GM12892 (cell line): ENCODE measurements around the gene SNX25.
A peak's percentile ranks its signal among the peaks of the same experiment; 100 is the strongest.
"Not testable (repeated sequence)": the region's sequence is repeated elsewhere in the genome, so short reads cannot be mapped to it uniquely, and the experiment has no call there.

Source experiments
- DNase-seq: peaks from one replicate; pipeline ENCODE4 v3.0.0; 2011; ENCODE audit not compliant: insufficient read length
- FAIRE-seq: peaks from 2 replicates; lab custom pipeline; 2011; peaks lifted over from hg19 to GRCh38; lab: Jason Lieb, UNC
- POLR2A ChIP-seq: IDR thresholded peaks from 2 replicates; pipeline ENCODE4 v1.6.1; 2011; ENCODE audit warnings: low read depth, low read length, control low read depth
- POLR2AphosphoS5 ChIP-seq: IDR thresholded peaks from 2 replicates; pipeline ENCODE4 v1.6.1; 2011; ENCODE audit warnings: low read depth, low read length, control low read depth
- TAF1 ChIP-seq: IDR thresholded peaks from 2 replicates; pipeline ENCODE4 v1.6.1; 2011; ENCODE audit warnings: low read depth, mild to moderate bottlenecking, control low read depth, low read length, borderline replicate concordance

The SNX25 gene

GRCh38 chr4:185192059-185192458, 17.3 kb upstream of the SNX25 start:
- no peak for DNase-seq
- TF ChIP-seq POLR2A = no peak
- TF ChIP-seq POLR2AphosphoS5 = no peak
- no peak for TF ChIP-seq TAF1
- peak; percentile 81 for FAIRE-seq

DNA sequence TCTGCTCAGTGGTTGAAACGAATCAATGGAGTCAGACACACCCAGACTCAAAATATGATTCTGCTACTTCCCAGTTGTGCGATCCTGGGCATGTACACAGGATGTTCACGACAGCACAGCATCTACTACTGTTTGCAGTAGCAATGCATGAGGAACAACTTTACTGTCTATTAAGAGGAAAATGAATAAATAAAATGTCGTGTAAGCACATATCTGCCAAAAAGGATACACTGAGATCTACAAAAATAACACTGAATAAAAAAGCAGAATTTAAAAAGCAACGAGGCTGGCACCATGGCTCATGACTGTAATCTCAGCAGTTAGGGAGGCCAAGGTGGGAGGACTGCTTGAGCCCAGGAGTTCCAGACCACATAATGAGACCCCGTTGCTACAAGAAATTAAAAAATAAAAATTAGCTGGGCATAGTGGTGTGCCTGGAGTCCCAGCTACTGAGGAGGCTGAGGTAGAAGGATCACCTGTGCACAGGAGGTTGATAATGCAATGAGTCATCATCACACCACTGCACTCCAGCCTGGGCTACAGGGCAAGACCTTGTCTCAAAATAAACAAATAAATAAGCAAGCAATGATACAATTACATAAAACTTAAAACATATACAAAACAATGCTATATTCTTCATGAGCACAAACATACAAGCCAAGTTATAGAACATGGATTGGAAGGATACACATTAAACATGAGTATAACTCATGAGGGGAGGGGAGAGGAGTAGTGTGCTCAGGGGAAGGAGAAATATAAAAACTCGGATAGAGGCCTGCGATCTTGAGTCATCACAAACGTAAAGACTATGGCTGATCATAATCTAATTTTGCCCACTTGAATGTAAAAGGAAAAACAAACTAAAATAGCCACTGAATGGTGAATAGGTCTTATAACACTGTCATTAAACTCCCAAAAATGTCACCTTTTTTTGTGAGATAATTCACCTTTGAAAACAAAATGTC, 14.2 kb upstream of the SNX25 start:
- TF ChIP-seq POLR2A (no peak), POLR2AphosphoS5 (no peak), TAF1 (no peak)

DNA sequence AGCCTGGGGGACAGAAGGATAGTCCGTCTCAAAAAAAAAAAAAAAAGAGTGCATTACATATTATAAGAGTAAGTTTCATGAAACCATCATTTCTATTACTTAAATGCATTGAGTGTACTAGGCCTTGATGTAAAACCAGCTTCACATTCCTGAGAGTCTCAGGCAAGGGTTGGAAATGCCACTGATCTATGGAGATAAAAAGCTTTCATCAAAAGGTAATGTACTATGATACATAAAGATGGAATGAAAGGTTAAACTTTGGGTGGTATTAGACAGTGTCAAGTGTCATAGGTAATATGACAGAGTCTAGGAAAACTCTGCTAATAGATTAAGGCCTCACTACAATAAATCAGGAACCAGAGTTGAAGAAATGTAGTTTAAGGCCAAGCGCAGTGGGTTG, 13.0 kb upstream of the SNX25 start:
- no peak for FAIRE-seq
- no peak for DNase-seq
- TF ChIP-seq POLR2A = no peak
- no peak for TF ChIP-seq TAF1
- TF ChIP-seq POLR2AphosphoS5 = no peak

More for the DNA sequence above, 14.2 kb upstream of the SNX25 start:
- DNase-seq (no peak), FAIRE-seq (no peak)

DNA sequence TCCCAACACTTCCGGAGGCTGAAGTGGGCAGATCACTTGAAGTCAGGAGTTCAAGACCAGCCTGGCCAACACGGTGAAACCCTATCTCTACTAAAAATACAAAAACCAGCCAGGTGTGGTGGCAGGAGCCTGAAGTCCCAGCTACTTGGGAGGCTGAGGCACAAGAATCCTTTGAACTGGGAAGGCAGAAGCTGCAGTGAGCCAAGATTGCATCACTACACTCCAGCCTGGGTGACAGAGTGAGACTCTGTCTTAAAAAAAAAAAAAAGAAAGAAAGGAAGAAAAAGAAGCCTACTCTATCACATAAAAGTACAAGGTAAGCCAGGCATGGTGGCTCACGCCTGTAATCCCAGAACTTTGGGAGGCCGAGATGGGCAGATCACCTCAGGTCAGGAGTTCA, 11.2 kb upstream of the SNX25 start:
- FAIRE-seq, DNase-seq: not testable (repeated sequence)

- DNase-seq (no peak), FAIRE-seq (peak; percentile 74)
- TF ChIP-seq POLR2AphosphoS5 (no peak), POLR2A (0 out of 2 replicates have a peak, but pooled peaks have one; percentile 8)
These were observed 7.1 kb upstream of the SNX25 start for GRCh38 chr4:185201977-185202962.

- FAIRE-seq = peak; percentile 62
- TF ChIP-seq TAF1 = no peak
- DNase-seq = no peak
These were observed 6.4 kb upstream of the SNX25 start for GRCh38 chr4:185202984-185203485.

DNA sequence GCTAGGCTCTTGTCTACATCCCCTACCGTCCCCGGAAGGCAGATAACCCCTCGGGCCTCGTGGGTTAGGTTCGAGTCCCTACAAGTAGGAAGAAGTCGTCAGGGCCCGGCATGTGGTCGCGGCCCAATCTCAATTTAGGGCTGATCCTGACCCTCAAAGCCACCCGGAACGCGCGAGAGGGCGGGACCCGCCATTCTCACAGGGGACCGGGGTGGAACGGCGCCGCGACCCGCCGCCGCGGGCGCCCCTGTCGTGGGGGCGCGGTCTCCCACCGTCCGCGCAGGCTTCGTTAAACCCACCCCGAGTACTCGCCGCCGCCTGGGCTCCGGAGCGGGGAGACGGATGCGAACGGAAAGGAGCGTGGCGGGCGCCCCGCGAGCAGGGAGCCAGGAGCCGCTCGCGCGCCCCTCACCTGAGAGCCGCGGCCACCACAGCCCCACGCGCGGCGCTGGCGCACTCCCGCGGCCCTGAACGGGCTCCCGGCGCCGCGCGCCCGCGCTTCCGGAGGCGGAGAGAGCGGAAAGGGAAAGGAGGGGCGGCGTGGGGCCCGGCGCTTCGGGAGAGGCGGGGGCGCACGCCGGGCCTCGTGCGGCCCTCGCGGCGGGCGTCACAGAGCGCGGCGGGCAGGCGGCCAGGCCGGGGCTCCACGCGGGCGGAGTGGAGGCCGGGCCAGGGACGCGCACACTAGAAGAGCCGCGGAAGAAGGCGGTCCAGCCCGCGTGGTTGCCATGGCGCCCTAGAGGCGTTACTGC, 5.7 kb upstream of the SNX25 start, which contains the start of gene CFAP97:
TSS of gene CFAP97 (minus strand) at position 515 of the 752 bp plus-strand sequence. CDS start 12,804 bp downstream, outside the sequence.
- FAIRE-seq = peak; percentile 92
- no peak for TF ChIP-seq POLR2AphosphoS5
- TF ChIP-seq POLR2A = peak; percentile 81; the same call in 1 of the 2 replicates
- peak; percentile 16; the same call in 1 of the 2 replicates for TF ChIP-seq TAF1
- DNase-seq = peak; percentile 66

DNA sequence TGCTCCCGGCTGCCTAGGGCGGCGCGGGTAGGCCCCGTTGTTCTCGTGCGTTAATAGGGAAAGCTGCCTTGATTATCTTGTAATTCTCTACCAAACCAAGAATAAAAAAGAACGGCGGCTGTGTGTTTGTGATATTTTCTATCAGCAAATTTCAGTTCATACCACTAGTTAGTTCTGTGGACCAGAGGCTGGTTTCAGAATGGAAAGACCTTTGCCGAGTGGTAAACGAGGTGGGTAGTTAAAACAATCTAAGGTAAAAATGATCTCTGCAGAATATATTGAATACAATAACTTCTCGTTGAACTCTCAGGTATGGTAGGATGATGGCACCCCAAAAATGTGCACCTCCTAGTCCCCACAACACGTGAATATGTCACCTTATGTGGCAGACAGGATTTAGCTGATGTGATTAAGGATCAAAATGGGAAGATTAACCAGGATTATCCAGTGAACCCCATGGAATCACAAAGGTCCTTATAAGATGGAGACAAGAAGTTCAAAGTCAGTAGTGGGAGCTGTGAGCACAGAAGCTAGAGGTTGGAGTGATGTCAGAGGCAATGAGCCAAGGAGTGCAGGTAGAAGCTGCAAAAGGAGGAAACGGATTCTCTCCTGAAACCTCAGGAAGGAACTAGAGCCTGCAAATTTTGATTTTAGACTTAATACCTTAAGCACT, 5.0 kb upstream of the SNX25 start:
- TF ChIP-seq POLR2AphosphoS5 (no peak), TAF1 (no peak)
- DNase-seq (no peak), FAIRE-seq (no peak)

DNA sequence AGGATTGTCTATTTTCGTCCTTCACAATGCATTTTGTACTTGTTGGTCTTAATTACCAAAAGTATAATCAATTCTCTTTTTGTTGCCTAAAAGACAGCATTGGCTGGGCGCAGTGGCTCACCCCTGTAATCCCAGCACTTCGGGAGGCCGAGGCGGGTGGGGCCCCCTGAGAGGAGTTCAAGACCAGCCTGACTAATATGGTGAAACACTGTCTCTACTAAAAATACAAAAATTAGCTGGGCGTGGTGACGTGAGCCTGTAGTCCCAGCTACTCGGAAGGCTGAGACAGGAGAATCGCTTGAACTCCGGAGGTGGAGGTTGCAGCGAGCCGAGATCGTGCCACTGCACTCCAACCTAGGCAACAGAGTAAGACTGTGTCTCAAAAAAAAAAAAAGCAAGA, 4.3 kb upstream of the SNX25 start:
- FAIRE-seq, DNase-seq: not testable (repeated sequence)

DNA sequence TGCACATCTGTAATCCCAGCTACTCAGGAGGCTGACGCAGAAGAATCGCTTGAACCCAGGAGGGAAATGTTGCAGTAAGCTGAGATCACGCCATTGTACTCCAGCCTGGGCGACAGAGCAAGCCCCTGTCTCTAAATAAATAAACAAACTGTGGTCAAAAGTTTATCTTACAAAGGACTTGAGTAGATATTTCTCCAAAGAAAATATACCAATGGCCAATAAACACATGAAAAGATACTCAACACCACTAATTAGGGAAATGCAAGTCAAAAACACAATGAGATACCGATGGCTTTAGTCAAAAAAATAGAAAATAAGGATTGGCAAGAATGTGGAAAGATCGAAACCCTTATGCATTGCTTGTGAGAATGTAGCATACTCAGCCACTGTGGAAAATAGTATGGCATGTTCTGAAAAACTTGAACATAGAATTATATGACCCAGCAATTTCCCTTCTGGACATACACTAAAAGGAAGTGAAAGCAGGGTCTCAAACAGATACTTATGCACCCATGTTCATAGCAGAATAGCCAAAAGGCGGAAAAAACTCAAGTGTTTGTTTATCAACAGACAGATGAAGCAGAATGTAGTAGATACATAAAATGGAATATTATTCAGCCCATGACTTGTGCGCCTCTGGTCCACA, 3.6 kb upstream of the SNX25 start:
- no peak for TF ChIP-seq POLR2A
- no peak for TF ChIP-seq POLR2AphosphoS5
- TF ChIP-seq TAF1 = no peak
- peak; percentile 75 for FAIRE-seq
- DNase-seq = no peak
